GM21515 (cell line): ENCODE results near the gene SOHLH1.

Experiments used
- ATAC-seq: cut with Tn5 transposase; IDR thresholded peaks from one replicate; pipeline ENCODE4 v1.9.1; 2021; ENCODE audit not compliant: unreplicated experiment

Gene SOHLH1

GRCh38 chr9:135704483-135704882 lies 5.2 kb upstream of the SOHLH1 start:
- no peak for ATAC-seq

GRCh38 chr9:135703726-135704125 lies 4.4 kb upstream of the SOHLH1 start:
- no peak for ATAC-seq

GRCh38 chr9:135701959-135702721 lies 2.9 kb upstream of the SOHLH1 start, which contains the start of gene KCNT1:
TSS of gene KCNT1 (plus strand) at chr9:135702185. CDS start at chr9:135702259, 74 bp downstream.
- no peak for ATAC-seq

GRCh38 chr9:135701067-135701958 lies 2.0 kb upstream of the SOHLH1 start:
- no peak for ATAC-seq

- no peak for ATAC-seq
These were observed 1.2 kb upstream of the SOHLH1 start for GRCh38 chr9:135700525-135700924.

- ATAC-seq = no peak
These were observed 514 bp downstream of the SOHLH1 start for GRCh38 chr9:135698767-135699166.

GRCh38 chr9:135698236-135698635 lies 1.0 kb downstream of the SOHLH1 start:
- no peak for ATAC-seq

GRCh38 chr9:135697226-135697625 lies 2.1 kb downstream of the SOHLH1 start:
- ATAC-seq = no peak

GRCh38 chr9:135696446-135696845 lies 2.8 kb downstream of the SOHLH1 start:
- no peak for ATAC-seq

GRCh38 chr9:135695642-135696041 lies 3.6 kb downstream of the SOHLH1 start:
- no peak for ATAC-seq

- no peak for ATAC-seq
These were observed 4.2 kb downstream of the SOHLH1 start for GRCh38 chr9:135695036-135695435.

GRCh38 chr9:135694414-135694813 lies 4.9 kb downstream of the SOHLH1 start:
- ATAC-seq = no peak

- no peak for ATAC-seq
These were observed 5.5 kb downstream of the SOHLH1 start for GRCh38 chr9:135693771-135694170.

- no peak for ATAC-seq
These were observed 6.0 kb downstream of the SOHLH1 start for GRCh38 chr9:135693265-135693664.

GRCh38 chr9:135692410-135692809 lies 6.9 kb downstream of the SOHLH1 start:
- no peak for ATAC-seq

- ATAC-seq = no peak
These were observed 8.3 kb downstream of the SOHLH1 start for GRCh38 chr9:135690836-135691570.

GRCh38 chr9:135689011-135689410 lies 10.3 kb downstream of the SOHLH1 start:
- no peak for ATAC-seq

GRCh38 chr9:135687216-135687615 lies 12.1 kb downstream of the SOHLH1 start:
- no peak for ATAC-seq

GRCh38 chr9:135684691-135685090 lies 14.6 kb downstream of the SOHLH1 start:
- no peak for ATAC-seq

- ATAC-seq = no peak
These were observed 15.8 kb downstream of the SOHLH1 start for GRCh38 chr9:135683401-135684034.

GRCh38 chr9:135681161-135681560 lies 18.1 kb downstream of the SOHLH1 start:
- ATAC-seq = no peak
